GM12878 (cell line): ENCODE measurements around the gene SDK2. TPM values are rescaled to one million over a fixed set of nuclear protein-coding genes. Genes with fewer than 3 reads are reported as not detected.

Experiments used
- ATAC-seq: fragments of 200-7000 bp; cut with Tn5 transposase; 3 replicates; pipeline ENCODE4 v1.9.1; 2020; ENCODE audit warnings: mild to moderate bottlenecking, moderate library complexity
- BruUV-seq: library from RNA; stranded (reverse); fragments of 400-500 nt; replicated peaks from 2 replicates; lab custom pipeline; 2021; lab: Mats Ljungman, UMichigan
- CTCF ChIA-PET: fragments of 300-600 bp; sonication (Branson Sonifier 250); formaldehyde crosslinking; extraction: SDS; loops from one replicate; lab custom pipeline; 2021; ENCODE audit warnings: inconsistent platforms; lab: Yijun Ruan, JAX
- POLR2A ChIA-PET: fragments of 350-600 bp; formaldehyde crosslinking; extraction: SDS; loops from one replicate; lab custom pipeline; 2021; ENCODE audit warnings: inconsistent platforms; lab: Charles Lee
- RAD21 ChIA-PET: fragments of 300-600 bp; sonication (Branson Sonifier 250); formaldehyde crosslinking; loops from one replicate; lab custom pipeline; 2023; ENCODE audit warnings: antibody characterized with exemption; ENCODE audit not compliant: unreplicated experiment; lab: Charles Lee
- SMC1A ChIA-PET: fragments of 300-600 bp; sonication (Branson Sonifier 250); formaldehyde crosslinking; loops from one replicate; lab custom pipeline; 2023; ENCODE audit not compliant: unreplicated experiment, uncharacterized antibody; lab: Charles Lee
- DNase-seq: peaks from one replicate; pipeline ENCODE4 v3.0.0-alpha.2; 2011; ENCODE audit warnings: low read depth, low spot score
- FAIRE-seq: peaks from 3 replicates; lab custom pipeline; 2011; peaks lifted over from hg19 to GRCh38; lab: Jason Lieb, UNC
- H2AFZ ChIP-seq: 2 replicates; pipeline ENCODE4 v1.6.0; 2011; ENCODE audit warnings: low read depth, low read length, control low read depth; ENCODE audit not compliant: control insufficient read depth
- H3K27ac ChIP-seq: 2 replicates; pipeline ENCODE4 v1.5.1; 2011; ENCODE audit warnings: control low read depth; ENCODE audit not compliant: control insufficient read depth, insufficient read depth
- H3K27me3 ChIP-seq, 2 experiments: replicated peaks in 1 of 2; 2 replicates each; pipeline versions ENCODE4 v1.6.0 to v1.6.1; 2011; ENCODE audit warnings: low read length in 1 of 2; ENCODE audit not compliant: control insufficient read depth in 2 of 2, insufficient read depth in 2 of 2
- H3K36me3 ChIP-seq, 2 experiments: 2 replicates each; pipeline ENCODE4 v1.5.1; 2011; ENCODE audit warnings: low read length in 1 of 2; ENCODE audit not compliant: control insufficient read depth in 2 of 2, insufficient read depth in 2 of 2
- H3K4me1 ChIP-seq: 2 replicates; pipeline ENCODE4 v1.6.1; 2011; ENCODE audit warnings: mild to moderate bottlenecking, low read length, moderate library complexity, mixed read lengths; ENCODE audit not compliant: control insufficient read depth, insufficient read depth
- H3K4me2 ChIP-seq: 2 replicates; pipeline ENCODE4 v1.6.0; 2011; ENCODE audit warnings: control low read depth; ENCODE audit not compliant: control insufficient read depth, insufficient read depth
- H3K4me3 ChIP-seq: fragments of 200-600 bp; sonication (generic); 2 replicates; pipeline ENCODE4 v1.5.1; 2016
- H3K79me2 ChIP-seq: 2 replicates; pipeline ENCODE4 v1.6.0; 2011; ENCODE audit warnings: low read length; ENCODE audit not compliant: control insufficient read depth, insufficient read depth
- H3K9ac ChIP-seq: 2 replicates; pipeline ENCODE4 v1.8.0; 2011; ENCODE audit warnings: low read length, control low read depth, mixed read lengths; ENCODE audit not compliant: control insufficient read depth, insufficient read depth
- H3K9me3 ChIP-seq: replicated peaks from 3 replicates; pipeline ENCODE4 v1.5.1; 2011; ENCODE audit warnings: mild to moderate bottlenecking, low read length; ENCODE audit not compliant: control insufficient read depth, insufficient read depth
- H4K20me1 ChIP-seq: 2 replicates; pipeline ENCODE4 v1.6.0; 2011; ENCODE audit not compliant: control insufficient read depth, insufficient read depth
- BACH1 ChIP-seq: fragments of 450-650 bp; IDR thresholded peaks from 2 replicates; pipeline ENCODE4 v1.6.1; 2017; ENCODE audit warnings: mild to moderate bottlenecking, borderline replicate concordance
- EZH2 ChIP-seq: IDR thresholded peaks from 2 replicates; pipeline ENCODE4 v1.6.1; 2012; ENCODE audit warnings: low read depth, mild to moderate bottlenecking, control low read depth, inconsistent platforms, low read length, borderline replicate concordance; ENCODE audit not compliant: control insufficient read depth
- NRF1 ChIP-seq: conservative IDR thresholded peaks from 2 replicates; pipeline ENCODE4 v1.6.1; 2011; ENCODE audit warnings: mild to moderate bottlenecking, low read depth, low read length, improper control_type of control experiment
- SPI1 ChIP-seq: IDR thresholded peaks from 2 replicates; pipeline ENCODE4 v1.6.1; 2011; ENCODE audit warnings: low read depth, mild to moderate bottlenecking, low read length, moderate library complexity, borderline replicate concordance; ENCODE audit not compliant: insufficient read depth
- ZNF622 ChIP-seq: fragments of 450-650 bp; IDR thresholded peaks from 2 replicates; pipeline ENCODE4 v1.6.1; 2017; ENCODE audit warnings: mild to moderate bottlenecking, inconsistent platforms
- WGBS: methylation state at CpG from one replicate; pipeline ENCODE4 v1.1.6; 2016; ENCODE audit warnings: low lambda C conversion rate; ENCODE audit not compliant: insufficient replicate concordance, insufficient coverage; ENCODE audit errors: missing lambda C conversion rate; 5-methylcytosine and 5-hydroxymethylcytosine counted together
- in situ Hi-C: fragments of 300-500 bp; cut with MboI; formaldehyde crosslinking; loops from 9 replicates; pipeline ENCODE4 v1.14.3; 2018; ENCODE audit warnings: mixed read lengths
- intact Hi-C: fragments of 100-400 bp; cut with micrococcal nuclease; formaldehyde crosslinking; loops from one replicate; pipeline ENCODE4 v1.14.2; 2022; ENCODE audit not compliant: unreplicated experiment
- polyA plus RNA-seq, 11 experiments: library from polyadenylated mRNA; depleted of rRNA in 4 of 11; unstranded in 6 of 11; stranded (reverse) in 5 of 11; fragments of >200 nt; fragmentation: Nextera tagmentation in 4 of 11; fragmentation: Illumina TruSeq in 1 of 11; extraction: Ambion mirVana in 4 of 11; extraction: Trizol in 1 of 11; gene quantifications; 1 replicate in 1 of 11; 2 replicates in 10 of 11; pipeline versions ENCODE4 v1.2.1 to v1.2.3, GENCODE V29; 2011 to 2016; ENCODE audit warnings: inconsistent platforms in 2 of 11, missing spikeins in 2 of 11, low read depth in 1 of 11
- total RNA-seq, 4 experiments: library from RNA; depleted of rRNA in 3 of 4; stranded (reverse); fragments of >200 nt in 3 of 4; fragmentation: Illumina TruSeq in 1 of 4; extraction: Trizol in 1 of 4; gene quantifications; 2 replicates each; pipeline versions ENCODE4 v1.2.1 to v1.2.3, GENCODE V29; 2013 to 2021
- TF ChIP-seq, protein P1 (sequence below), 3 experiments: IDR thresholded peaks in 2 of 3; conservative IDR thresholded peaks in 1 of 3; 2 replicates each; pipeline ENCODE4 v1.5.1; 2011; ENCODE audit warnings: low read depth in 3 of 3, low read length in 3 of 3, mild to moderate bottlenecking in 3 of 3, control low read depth in 2 of 3, moderate library complexity in 2 of 3, inconsistent platforms in 1 of 3, mixed read lengths in 1 of 3; ENCODE audit not compliant: control insufficient read depth in 2 of 3, insufficient read depth in 1 of 3; ENCODE audit errors: extremely low read depth in 1 of 3
- TF ChIP-seq, protein P2 (sequence below): fragments of 450-650 bp; IDR thresholded peaks from 2 replicates; pipeline ENCODE4 v1.6.1; 2017; ENCODE audit warnings: antibody characterized with exemption, mild to moderate bottlenecking, moderate library complexity
- TF ChIP-seq, protein P3 (sequence below): IDR thresholded peaks from 2 replicates; pipeline ENCODE4 v1.6.1; 2011; ENCODE audit warnings: mild to moderate bottlenecking, low read depth, low read length, moderate library complexity; ENCODE audit not compliant: insufficient replicate concordance

Gene SDK2
- total and polyA plus RNA-seq, 10 of the 15 experiments (the other 5 are each of a cell fraction or from before 2014, with no cell fraction given), result 0.03 to 0.08 (median 0.03) TPM; not detected in 7

DNA sequence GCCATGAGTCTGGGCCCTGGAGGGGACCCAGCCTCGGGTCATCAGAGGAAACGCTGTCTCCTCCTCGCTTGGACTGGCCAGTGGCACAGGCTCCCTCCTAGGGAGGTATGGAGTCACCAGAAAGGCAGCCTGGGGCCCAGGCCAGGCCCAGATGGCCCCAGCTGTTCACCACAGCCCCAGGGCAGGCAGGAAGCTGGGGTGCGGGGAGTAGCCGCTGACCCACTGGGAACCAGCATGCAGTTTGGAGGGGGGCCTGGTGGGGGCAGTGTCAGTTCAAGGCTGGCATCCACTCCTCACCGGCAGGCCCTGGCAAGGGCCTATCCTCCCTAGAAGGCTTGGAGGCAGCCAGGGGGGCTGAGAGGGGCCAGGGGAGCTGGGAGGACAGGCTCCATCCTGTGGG is 48.8 kb downstream of the SDK2 start:
- DNase-seq (no peak), FAIRE-seq (no peak), ATAC-seq (peak; percentile 34; the same call in 2 of the 3 replicates)
- SMC1A ChIA-PET, result no interaction called here
- in situ Hi-C loops, result no loop called here
- Histone ChIP-seq H4K20me1 (no peaks in the 10 kb centered on the region), H3K9me3 (no peaks in the 10 kb centered on the region), H3K27ac (no peak overlapping the region), H3K36me3 (no peaks in the 10 kb centered on the region), H3K4me3 (no peak overlapping the region), H3K79me2 (no peaks in the 10 kb centered on the region), H3K9ac (no peak overlapping the region), H3K4me1 (peaks cover 16% of the 10 kb centered on the region), H3K4me2 (no peak overlapping the region), H3K27me3 (no peaks in the 10 kb centered on the region; a peak in 1 of 4 replicates), H2AFZ (no peak overlapping the region)
- TF ChIP-seq NRF1, result no peak
- TF ChIP-seq, protein P1, sequence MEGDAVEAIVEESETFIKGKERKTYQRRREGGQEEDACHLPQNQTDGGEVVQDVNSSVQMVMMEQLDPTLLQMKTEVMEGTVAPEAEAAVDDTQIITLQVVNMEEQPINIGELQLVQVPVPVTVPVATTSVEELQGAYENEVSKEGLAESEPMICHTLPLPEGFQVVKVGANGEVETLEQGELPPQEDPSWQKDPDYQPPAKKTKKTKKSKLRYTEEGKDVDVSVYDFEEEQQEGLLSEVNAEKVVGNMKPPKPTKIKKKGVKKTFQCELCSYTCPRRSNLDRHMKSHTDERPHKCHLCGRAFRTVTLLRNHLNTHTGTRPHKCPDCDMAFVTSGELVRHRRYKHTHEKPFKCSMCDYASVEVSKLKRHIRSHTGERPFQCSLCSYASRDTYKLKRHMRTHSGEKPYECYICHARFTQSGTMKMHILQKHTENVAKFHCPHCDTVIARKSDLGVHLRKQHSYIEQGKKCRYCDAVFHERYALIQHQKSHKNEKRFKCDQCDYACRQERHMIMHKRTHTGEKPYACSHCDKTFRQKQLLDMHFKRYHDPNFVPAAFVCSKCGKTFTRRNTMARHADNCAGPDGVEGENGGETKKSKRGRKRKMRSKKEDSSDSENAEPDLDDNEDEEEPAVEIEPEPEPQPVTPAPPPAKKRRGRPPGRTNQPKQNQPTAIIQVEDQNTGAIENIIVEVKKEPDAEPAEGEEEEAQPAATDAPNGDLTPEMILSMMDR (IDR thresholded peaks at IDR 0.05 in 2 of 3, conservative IDR thresholded peaks at IDR 0.05 in 1 of 3; ENCODE audit: control insufficient read depth in 2 of 3, extremely low read depth in 1 of 3, insufficient read depth in 1 of 3, low read depth in 3 of 3, low read length in 3 of 3), result peak in 2 of 3 experiments; percentile 11 to 22; a peak in 2 of 6 replicates
- intact Hi-C loops, result no loop called here
- BruUV-seq, result no TSS peak
- RAD21 ChIA-PET, result no interaction called here
- CTCF ChIA-PET, result no interaction called here
- WGBS, result 28% methylated on average over 6 of the region's 6 CpGs
- POLR2A ChIA-PET, result no interaction called here

DNA sequence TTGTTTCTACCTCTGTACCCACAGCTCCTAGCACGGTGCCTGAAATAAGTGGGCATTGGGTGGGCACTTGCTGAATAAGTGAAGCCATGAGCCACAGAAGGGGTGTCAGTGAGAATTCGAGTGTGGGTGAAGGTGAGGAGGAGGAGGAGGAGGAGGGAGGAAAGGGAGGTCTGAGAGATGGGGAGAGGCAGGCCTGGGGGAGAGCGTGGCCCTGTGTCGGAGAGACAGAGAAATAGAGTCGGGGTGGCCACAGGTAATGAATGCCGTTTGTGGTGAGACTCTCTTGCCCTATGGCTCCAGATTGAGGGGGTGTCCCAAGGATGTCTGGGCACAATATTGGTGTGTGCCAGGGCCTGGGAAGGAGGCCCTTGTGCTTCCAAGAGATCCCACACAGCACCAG is 49.2 kb downstream of the SDK2 start:
- ATAC-seq, result no peak
- H3K4me3 ChIP-seq, result no peak overlapping the region
- intact Hi-C loops (no loop called here), in situ Hi-C loops (no loop called here)
- no peaks in the 10 kb centered on the region for H3K9me3 ChIP-seq
- DNase-seq, result no peak
- TF ChIP-seq SPI1 (no peak), ZNF622 (no peak), BACH1 (no peak), EZH2 (no peak)
- TF ChIP-seq, protein P2, sequence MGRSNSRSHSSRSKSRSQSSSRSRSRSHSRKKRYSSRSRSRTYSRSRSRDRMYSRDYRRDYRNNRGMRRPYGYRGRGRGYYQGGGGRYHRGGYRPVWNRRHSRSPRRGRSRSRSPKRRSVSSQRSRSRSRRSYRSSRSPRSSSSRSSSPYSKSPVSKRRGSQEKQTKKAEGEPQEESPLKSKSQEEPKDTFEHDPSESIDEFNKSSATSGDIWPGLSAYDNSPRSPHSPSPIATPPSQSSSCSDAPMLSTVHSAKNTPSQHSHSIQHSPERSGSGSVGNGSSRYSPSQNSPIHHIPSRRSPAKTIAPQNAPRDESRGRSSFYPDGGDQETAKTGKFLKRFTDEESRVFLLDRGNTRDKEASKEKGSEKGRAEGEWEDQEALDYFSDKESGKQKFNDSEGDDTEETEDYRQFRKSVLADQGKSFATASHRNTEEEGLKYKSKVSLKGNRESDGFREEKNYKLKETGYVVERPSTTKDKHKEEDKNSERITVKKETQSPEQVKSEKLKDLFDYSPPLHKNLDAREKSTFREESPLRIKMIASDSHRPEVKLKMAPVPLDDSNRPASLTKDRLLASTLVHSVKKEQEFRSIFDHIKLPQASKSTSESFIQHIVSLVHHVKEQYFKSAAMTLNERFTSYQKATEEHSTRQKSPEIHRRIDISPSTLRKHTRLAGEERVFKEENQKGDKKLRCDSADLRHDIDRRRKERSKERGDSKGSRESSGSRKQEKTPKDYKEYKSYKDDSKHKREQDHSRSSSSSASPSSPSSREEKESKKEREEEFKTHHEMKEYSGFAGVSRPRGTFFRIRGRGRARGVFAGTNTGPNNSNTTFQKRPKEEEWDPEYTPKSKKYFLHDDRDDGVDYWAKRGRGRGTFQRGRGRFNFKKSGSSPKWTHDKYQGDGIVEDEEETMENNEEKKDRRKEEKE, result no peak
- TF ChIP-seq, protein P3, sequence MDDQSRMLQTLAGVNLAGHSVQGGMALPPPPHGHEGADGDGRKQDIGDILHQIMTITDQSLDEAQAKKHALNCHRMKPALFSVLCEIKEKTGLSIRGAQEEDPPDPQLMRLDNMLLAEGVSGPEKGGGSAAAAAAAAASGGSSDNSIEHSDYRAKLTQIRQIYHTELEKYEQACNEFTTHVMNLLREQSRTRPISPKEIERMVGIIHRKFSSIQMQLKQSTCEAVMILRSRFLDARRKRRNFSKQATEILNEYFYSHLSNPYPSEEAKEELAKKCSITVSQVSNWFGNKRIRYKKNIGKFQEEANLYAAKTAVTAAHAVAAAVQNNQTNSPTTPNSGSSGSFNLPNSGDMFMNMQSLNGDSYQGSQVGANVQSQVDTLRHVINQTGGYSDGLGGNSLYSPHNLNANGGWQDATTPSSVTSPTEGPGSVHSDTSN, result no peak
- ChIA-PET CTCF (no interaction called here), SMC1A (no interaction called here), RAD21 (no interaction called here), POLR2A (no interaction called here)
- no peaks in the 10 kb centered on the region for H3K36me3 ChIP-seq
- 50% methylated on average over 6 of the region's 6 CpGs for WGBS
- no peaks in the 10 kb centered on the region for H3K79me2 ChIP-seq
- H3K27ac ChIP-seq, result no peak overlapping the region
- H3K4me2 ChIP-seq, result no peak overlapping the region
- no peak for FAIRE-seq
- peaks cover 0 to 1% of the 10 kb centered on the region in 2 experiments; a peak in 1 of 4 replicates for H3K27me3 ChIP-seq
- no TSS peak for BruUV-seq
- no peak overlapping the region for H3K9ac ChIP-seq
- no peak overlapping the region for H2AFZ ChIP-seq
- no peaks in the 10 kb centered on the region for H4K20me1 ChIP-seq
- H3K4me1 ChIP-seq, result peaks cover 16% of the 10 kb centered on the region
